Right lobe of liver (tissue), 6 donors: ENCODE measurements around the gene C7orf57. TPM values are rescaled to one million over a fixed set of nuclear protein-coding genes. Genes with fewer than 3 reads are reported as not detected.

Experiments
- ATAC-seq, 4 donors: fragments of 200-7000 bp; cut with Tn5 transposase; one replicate each; pipeline ENCODE4 v1.9.1; 2020; ENCODE audit warnings: mild to moderate bottlenecking in 4 of 4, moderate library complexity in 4 of 4
- DNase-seq, 3 donors: peaks; one replicate each; pipeline ENCODE4 v3.0.0-alpha.2; 2020
- H3K27ac ChIP-seq, 3 donors: fragments of 200-600 bp; one replicate each; pipeline ENCODE4 v1.8.0; 2022
- H3K27me3 ChIP-seq, 2 donors: fragments of 200-600 bp; one replicate each; pipeline ENCODE4 v1.8.0; 2022
- H3K36me3 ChIP-seq, 4 donors: fragments of 200-600 bp; sonication (generic) in 1 of 4; one replicate each; pipeline versions ENCODE4 v1.5.1 to v1.8.0; 2017 to 2022; ENCODE audit warnings: control low read depth in 1 of 4
- H3K4me1 ChIP-seq, 4 donors: fragments of 200-600 bp; sonication (generic) in 1 of 4; one replicate each; pipeline versions ENCODE4 v1.5.1 to v1.8.0; 2017 to 2022; ENCODE audit warnings: control low read depth in 1 of 4
- H3K4me3 ChIP-seq, 3 donors: fragments of 200-600 bp; one replicate each; pipeline ENCODE4 v1.8.0; 2022
- H3K9me3 ChIP-seq, 4 donors: fragments of 200-600 bp; sonication (generic) in 1 of 4; one replicate each; pipeline versions ENCODE4 v1.5.1 to v1.8.0; 2017 to 2022; ENCODE audit warnings: control low read depth in 1 of 4
- CTCF ChIP-seq, 4 donors: fragments of 200-600 bp in 3 of 4; fragments of 450-650 bp in 1 of 4; IDR thresholded peaks; one replicate each; pipeline versions ENCODE4 v1.5.1 to v1.8.0; 2016 to 2022; ENCODE audit warnings: antibody characterized with exemption in 4 of 4, mild to moderate bottlenecking in 2 of 4
- POLR2A ChIP-seq: fragments of 450-650 bp; IDR thresholded peaks from one replicate; pipeline ENCODE4 v1.6.1; 2017; ENCODE audit warnings: antibody characterized with exemption, mild to moderate bottlenecking
- WGBS: methylation state at CpG from one replicate; pipeline ENCODE4 v1.1.6; 2018; ENCODE audit warnings: low coverage, low lambda C conversion rate; ENCODE audit not compliant: insufficient coverage; ENCODE audit errors: missing lambda C conversion rate; 5-methylcytosine and 5-hydroxymethylcytosine counted together
- intact Hi-C, 2 donors: fragments of 100-400 bp; cut with DNase I; formaldehyde crosslinking; loops; one replicate each; pipeline versions ENCODE4 v1.11.2 to v1.14.1; 2022
- total RNA-seq, 6 experiments: library from RNA; depleted of rRNA in 2 of 6; stranded (reverse); fragments of >200 nt in 2 of 6; fragmentation: NEBNext Ultra II Directional in 3 of 6; extraction: Animal tissue kit (Norgen Biotek cat#: 25700) in 3 of 6; gene quantifications; one replicate each; pipeline versions ENCODE4 v1.1.0 to v1.2.4, GENCODE V29; 2016 to 2023
- donor health status: DM: no; HTN: yes; CAD: no.
- donor health status: DM: no; HTN: no; CAD: no.
- donor health status: DM: no; HTN: no; CAD: no.
- donor health status: DM: no; HTN: yes; CAD: no.
- donor health status: DM: no; HTN: yes; CAD: no.

The C7orf57 gene
- total RNA-seq, 6 experiments from 2014 or later: not detected

GRCh38 chr7:48087349-48087748 lies 52.0 kb downstream of the C7orf57 start:
- DNase-seq (no peak), ATAC-seq (no peak)
- Histone ChIP-seq H3K9me3 (no peaks in the 10 kb centered on the region), H3K4me1 (peaks cover 0 to 28% (median 0%) of the 10 kb centered on the region in 4 donors), H3K27me3 (no peaks in the 10 kb centered on the region), H3K27ac (peak overlapping the region; percentile 68 to 98 (median 95)), H3K4me3 (no peak overlapping the region), H3K36me3 (peaks cover 0 to 8% (median 0%) of the 10 kb centered on the region in 4 donors)
- intact Hi-C loops: no loop called here
- TF ChIP-seq POLR2A (peak; percentile 22), CTCF (IDR thresholded peaks at IDR 0.05) (no peak)
- 63% methylated on average over 5 of the region's 7 CpGs for WGBS

- H3K9me3 ChIP-seq: no peaks in the 10 kb centered on the region
- WGBS: 0% methylated on average over 8 of the region's 25 CpGs
- ATAC-seq (peak; percentile 64 to 76 (median 66)), DNase-seq (peak; percentile 88 to 92 (median 92))
- no peak for TF ChIP-seq CTCF (IDR thresholded peaks at IDR 0.05)
- peak overlapping the region; percentile 68 to 98 (median 95) for H3K27ac ChIP-seq
- H3K4me3 ChIP-seq: peak overlapping the region; percentile 86 to 97 (median 87)
- no peaks in the 10 kb centered on the region for H3K27me3 ChIP-seq
- peaks cover 0 to 16% (median 0%) of the 10 kb centered on the region in 4 donors for H3K36me3 ChIP-seq
- H3K4me1 ChIP-seq: peaks cover 0 to 21% (median 0%) of the 10 kb centered on the region in 4 donors
- intact Hi-C loops: no loop called here
These were observed 53.3 kb downstream of the C7orf57 start for GRCh38 chr7:48088559-48089045.

GRCh38 chr7:48089046-48090003 lies 54.0 kb downstream of the C7orf57 start, which contains the start of gene UPP1:
Gene UPP1 (plus strand): TSS chr7:48089265. CDS start chr7:48094784, 5,519 bp downstream.
- intact Hi-C loops: no loop called here
- peaks cover 0 to 21% (median 0%) of the 10 kb centered on the region in 4 donors for H3K4me1 ChIP-seq
- ATAC-seq (peak; percentile 82 to 93 (median 90)), DNase-seq (peak; percentile 98 to 99 (median 98))
- TF ChIP-seq CTCF (IDR thresholded peaks at IDR 0.05) (no peak), POLR2A (peak; percentile 94)
- H3K9me3 ChIP-seq: no peaks in the 10 kb centered on the region
- H3K4me3 ChIP-seq: peak within 1 kb of the TSS; percentile 86 to 97 (median 87)
- peaks cover 0 to 22% (median 0%) of the 10 kb centered on the region in 4 donors for H3K36me3 ChIP-seq
- peak within 1 kb of the TSS; percentile 68 to 98 (median 95) for H3K27ac ChIP-seq
- 12% methylated on average over 11 of the region's 96 CpGs for WGBS
- no peaks in the 10 kb centered on the region for H3K27me3 ChIP-seq

GRCh38 chr7:48090095-48090805 lies 54.9 kb downstream of the C7orf57 start:
- Histone ChIP-seq H3K9me3 (no peaks in the 10 kb centered on the region), H3K4me1 (peaks cover 0 to 21% (median 0%) of the 10 kb centered on the region in 4 donors), H3K36me3 (peaks cover 0 to 26% (median 2%) of the 10 kb centered on the region in 4 donors), H3K4me3 (peak overlapping the region; percentile 86 to 97 (median 87)), H3K27ac (peak overlapping the region; percentile 68 to 98 (median 95)), H3K27me3 (no peaks in the 10 kb centered on the region)
- ATAC-seq: peak in 3 of 4 donors; percentile 1 to 8 (median 6)
- DNase-seq: peak; percentile 63 to 81 (median 78)
- 53% methylated on average over 25 of the region's 28 CpGs for WGBS
- intact Hi-C loops: no loop called here
- TF ChIP-seq POLR2A: peak; percentile 31
- TF ChIP-seq CTCF (IDR thresholded peaks at IDR 0.05): no peak
